WTC11 (cell line): ENCODE measurements around the gene TWF2. TPM values are rescaled to one million over a fixed set of nuclear protein-coding genes. Genes with fewer than 3 reads are reported as not detected.

ENCODE experiments used
- ATAC-seq: fragments of 200-7000 bp; cut with Tn5 transposase; 2 replicates; pipeline ENCODE4 v1.10.0; 2021; ENCODE audit warnings: mild to moderate bottlenecking, moderate library complexity
- CTCF ChIA-PET: fragments of 300-600 bp; sonication (Branson Sonifier 250); formaldehyde crosslinking; loops from one replicate; lab custom pipeline; 2021; ENCODE audit warnings: antibody characterized with exemption; lab: Charles Lee
- POLR2A ChIA-PET: fragments of 350-600 bp; sonication (Branson Sonifier 250); formaldehyde crosslinking; loops from one replicate; lab custom pipeline; 2021; ENCODE audit warnings: antibody characterized with exemption; lab: Charles Lee
- DNase-seq: peaks from one replicate; pipeline ENCODE4 v3.0.0; 2021; ENCODE audit warnings: low spot score
- H3K27ac Mint-ChIP-seq: 2 replicates; pipeline ENCODE4 v1.8.0; 2021; ENCODE audit warnings: mixed read lengths
- H3K27me3 Mint-ChIP-seq: 2 replicates; pipeline ENCODE4 v1.8.0; 2021; ENCODE audit warnings: low read depth, mild to moderate bottlenecking, moderate library complexity, mixed read lengths
- H3K36me3 Mint-ChIP-seq: 2 replicates; pipeline ENCODE4 v1.8.0; 2021; ENCODE audit warnings: mixed read lengths
- H3K4me1 Mint-ChIP-seq: 2 replicates; pipeline ENCODE4 v1.8.0; 2022; ENCODE audit warnings: mixed read lengths
- H3K4me3 Mint-ChIP-seq: 2 replicates; pipeline ENCODE4 v1.8.0; 2021; ENCODE audit warnings: mild to moderate bottlenecking, moderate library complexity, mixed read lengths
- H3K9me3 Mint-ChIP-seq: 2 replicates; pipeline ENCODE4 v1.8.0; 2021; ENCODE audit warnings: mixed read lengths
- ATF2 ChIP-seq: sonication (generic); formaldehyde crosslinking; IDR thresholded peaks from 2 replicates; pipeline ENCODE4 v1.8.1; 2022; ENCODE audit warnings: low read depth, missing genetic modification reagents, borderline replicate concordance
- FOXJ3 ChIP-seq: sonication (generic); formaldehyde crosslinking; IDR thresholded peaks from 2 replicates; pipeline ENCODE4 v1.9.0; 2021; ENCODE audit warnings: missing genetic modification reagents, mild to moderate bottlenecking, borderline replicate concordance
- NR2C2 ChIP-seq: sonication (generic); formaldehyde crosslinking; IDR thresholded peaks from 2 replicates; pipeline ENCODE4 v1.8.0; 2022; ENCODE audit warnings: mild to moderate bottlenecking, missing genetic modification reagents
- PRRX2 ChIP-seq: fragments of 250-450 bp; sonication (Bioruptor Pico); IDR thresholded peaks from 2 replicates; pipeline ENCODE4 v1.8.0; 2021; ENCODE audit warnings: mild to moderate bottlenecking
- RELA ChIP-seq: sonication (generic); formaldehyde crosslinking; IDR thresholded peaks from 2 replicates; pipeline ENCODE4 v1.8.1; 2022; ENCODE audit warnings: missing genetic modification reagents, mild to moderate bottlenecking, borderline replicate concordance
- RORB ChIP-seq: fragments of 250-450 bp; sonication (Bioruptor Pico); IDR thresholded peaks from 2 replicates; pipeline ENCODE4 v1.9.0; 2021; ENCODE audit warnings: mild to moderate bottlenecking
- TEAD4 ChIP-seq: sonication (generic); formaldehyde crosslinking; IDR thresholded peaks from 2 replicates; pipeline ENCODE4 v1.8.0; 2022; ENCODE audit warnings: mild to moderate bottlenecking, missing genetic modification reagents
- TP53 ChIP-seq: sonication (generic); formaldehyde crosslinking; IDR thresholded peaks from 2 replicates; pipeline ENCODE4 v1.8.1; 2023; ENCODE audit warnings: mild to moderate bottlenecking, missing genetic modification reagents
- ZBTB21 ChIP-seq: sonication (generic); formaldehyde crosslinking; IDR thresholded peaks from 2 replicates; pipeline ENCODE4 v1.8.1; 2023; ENCODE audit warnings: mild to moderate bottlenecking, missing genetic modification reagents, borderline replicate concordance
- ZNF396 ChIP-seq: fragments of 250-450 bp; sonication (Bioruptor Pico); IDR thresholded peaks from 2 replicates; pipeline ENCODE4 v1.8.0; 2021; ENCODE audit warnings: mild to moderate bottlenecking, moderate library complexity, borderline replicate concordance
- ZNF423 ChIP-seq: fragments of 250-450 bp; sonication (Bioruptor Pico); IDR thresholded peaks from 2 replicates; pipeline ENCODE4 v2.1.2; 2022; ENCODE audit warnings: mild to moderate bottlenecking, moderate library complexity
- total RNA-seq: library from RNA; stranded (reverse); gene quantifications from 3 replicates; pipeline ENCODE4 v1.2.3, GENCODE V29; 2021
- TF ChIP-seq, protein P1 (sequence below): sonication (generic); formaldehyde crosslinking; IDR thresholded peaks from 2 replicates; pipeline ENCODE4 v1.8.0; 2023; ENCODE audit warnings: missing genetic modification reagents
- TF ChIP-seq, protein P2 (sequence below): sonication (generic); formaldehyde crosslinking; IDR thresholded peaks from 2 replicates; pipeline ENCODE4 v1.8.1; 2023; ENCODE audit warnings: mild to moderate bottlenecking, missing genetic modification reagents
- TF ChIP-seq, protein P3 (sequence below): sonication (generic); formaldehyde crosslinking; IDR thresholded peaks from 2 replicates; pipeline ENCODE4 v1.8.0; 2023; ENCODE audit warnings: mild to moderate bottlenecking, missing genetic modification reagents
- TF ChIP-seq, protein P4 (sequence below): sonication (generic); formaldehyde crosslinking; IDR thresholded peaks from 2 replicates; pipeline ENCODE4 v1.8.1; 2023; ENCODE audit warnings: mild to moderate bottlenecking, missing genetic modification reagents, borderline replicate concordance
- TF ChIP-seq, protein P5 (sequence below): sonication (generic); formaldehyde crosslinking; IDR thresholded peaks from 2 replicates; pipeline ENCODE4 v1.8.1; 2023; ENCODE audit warnings: mild to moderate bottlenecking, missing genetic modification reagents

The TWF2 gene
- total RNA-seq, 1 experiment from 2014 or later, result 71.1 TPM

- TF ChIP-seq RELA (CRISPR knock-in tag) (no peak), RORB (CRISPR knock-in tag) (no peak), NR2C2 (CRISPR knock-in tag) (no peak), TEAD4 (CRISPR knock-in tag) (no peak), ZNF396 (CRISPR knock-in tag) (no peak)
- TF ChIP-seq, all 79 proteins: peak for 0
These were observed 26.4 kb upstream of the TWF2 start (continued) for GRCh38 chr3:52265387-52265786.

- Mint-ChIP-seq H3K36me3 (peaks cover 91% of the 10 kb centered on the region), H3K27me3 (no peaks in the 10 kb centered on the region), H3K9me3 (no peaks in the 10 kb centered on the region), H3K4me1 (no peaks in the 10 kb centered on the region), H3K27ac (no peak overlapping the region), H3K4me3 (no peak overlapping the region)
- DNase-seq (no peak), ATAC-seq (no peak)
- CTCF ChIA-PET, result interaction anchor here (2.5 kb wide), 1 partner anchor 42 kb away, joined by 7 read pairs; no protein-coding TSS in a partner anchor
- POLR2A ChIA-PET, result no interaction called here
- TF ChIP-seq, protein P1, sequence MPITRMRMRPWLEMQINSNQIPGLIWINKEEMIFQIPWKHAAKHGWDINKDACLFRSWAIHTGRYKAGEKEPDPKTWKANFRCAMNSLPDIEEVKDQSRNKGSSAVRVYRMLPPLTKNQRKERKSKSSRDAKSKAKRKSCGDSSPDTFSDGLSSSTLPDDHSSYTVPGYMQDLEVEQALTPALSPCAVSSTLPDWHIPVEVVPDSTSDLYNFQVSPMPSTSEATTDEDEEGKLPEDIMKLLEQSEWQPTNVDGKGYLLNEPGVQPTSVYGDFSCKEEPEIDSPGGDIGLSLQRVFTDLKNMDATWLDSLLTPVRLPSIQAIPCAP (CRISPR knock-in tag), result no peak
- TF ChIP-seq, protein P2, sequence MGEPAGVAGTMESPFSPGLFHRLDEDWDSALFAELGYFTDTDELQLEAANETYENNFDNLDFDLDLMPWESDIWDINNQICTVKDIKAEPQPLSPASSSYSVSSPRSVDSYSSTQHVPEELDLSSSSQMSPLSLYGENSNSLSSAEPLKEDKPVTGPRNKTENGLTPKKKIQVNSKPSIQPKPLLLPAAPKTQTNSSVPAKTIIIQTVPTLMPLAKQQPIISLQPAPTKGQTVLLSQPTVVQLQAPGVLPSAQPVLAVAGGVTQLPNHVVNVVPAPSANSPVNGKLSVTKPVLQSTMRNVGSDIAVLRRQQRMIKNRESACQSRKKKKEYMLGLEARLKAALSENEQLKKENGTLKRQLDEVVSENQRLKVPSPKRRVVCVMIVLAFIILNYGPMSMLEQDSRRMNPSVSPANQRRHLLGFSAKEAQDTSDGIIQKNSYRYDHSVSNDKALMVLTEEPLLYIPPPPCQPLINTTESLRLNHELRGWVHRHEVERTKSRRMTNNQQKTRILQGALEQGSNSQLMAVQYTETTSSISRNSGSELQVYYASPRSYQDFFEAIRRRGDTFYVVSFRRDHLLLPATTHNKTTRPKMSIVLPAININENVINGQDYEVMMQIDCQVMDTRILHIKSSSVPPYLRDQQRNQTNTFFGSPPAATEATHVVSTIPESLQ (CRISPR knock-in tag), result no peak
- no peak for TF ChIP-seq PRRX2 (CRISPR knock-in tag)
- no peak for TF ChIP-seq ATF2 (CRISPR knock-in tag)
- TF ChIP-seq, protein P3, sequence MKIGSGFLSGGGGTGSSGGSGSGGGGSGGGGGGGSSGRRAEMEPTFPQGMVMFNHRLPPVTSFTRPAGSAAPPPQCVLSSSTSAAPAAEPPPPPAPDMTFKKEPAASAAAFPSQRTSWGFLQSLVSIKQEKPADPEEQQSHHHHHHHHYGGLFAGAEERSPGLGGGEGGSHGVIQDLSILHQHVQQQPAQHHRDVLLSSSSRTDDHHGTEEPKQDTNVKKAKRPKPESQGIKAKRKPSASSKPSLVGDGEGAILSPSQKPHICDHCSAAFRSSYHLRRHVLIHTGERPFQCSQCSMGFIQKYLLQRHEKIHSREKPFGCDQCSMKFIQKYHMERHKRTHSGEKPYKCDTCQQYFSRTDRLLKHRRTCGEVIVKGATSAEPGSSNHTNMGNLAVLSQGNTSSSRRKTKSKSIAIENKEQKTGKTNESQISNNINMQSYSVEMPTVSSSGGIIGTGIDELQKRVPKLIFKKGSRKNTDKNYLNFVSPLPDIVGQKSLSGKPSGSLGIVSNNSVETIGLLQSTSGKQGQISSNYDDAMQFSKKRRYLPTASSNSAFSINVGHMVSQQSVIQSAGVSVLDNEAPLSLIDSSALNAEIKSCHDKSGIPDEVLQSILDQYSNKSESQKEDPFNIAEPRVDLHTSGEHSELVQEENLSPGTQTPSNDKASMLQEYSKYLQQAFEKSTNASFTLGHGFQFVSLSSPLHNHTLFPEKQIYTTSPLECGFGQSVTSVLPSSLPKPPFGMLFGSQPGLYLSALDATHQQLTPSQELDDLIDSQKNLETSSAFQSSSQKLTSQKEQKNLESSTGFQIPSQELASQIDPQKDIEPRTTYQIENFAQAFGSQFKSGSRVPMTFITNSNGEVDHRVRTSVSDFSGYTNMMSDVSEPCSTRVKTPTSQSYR, result no peak
- TF ChIP-seq, protein P4, sequence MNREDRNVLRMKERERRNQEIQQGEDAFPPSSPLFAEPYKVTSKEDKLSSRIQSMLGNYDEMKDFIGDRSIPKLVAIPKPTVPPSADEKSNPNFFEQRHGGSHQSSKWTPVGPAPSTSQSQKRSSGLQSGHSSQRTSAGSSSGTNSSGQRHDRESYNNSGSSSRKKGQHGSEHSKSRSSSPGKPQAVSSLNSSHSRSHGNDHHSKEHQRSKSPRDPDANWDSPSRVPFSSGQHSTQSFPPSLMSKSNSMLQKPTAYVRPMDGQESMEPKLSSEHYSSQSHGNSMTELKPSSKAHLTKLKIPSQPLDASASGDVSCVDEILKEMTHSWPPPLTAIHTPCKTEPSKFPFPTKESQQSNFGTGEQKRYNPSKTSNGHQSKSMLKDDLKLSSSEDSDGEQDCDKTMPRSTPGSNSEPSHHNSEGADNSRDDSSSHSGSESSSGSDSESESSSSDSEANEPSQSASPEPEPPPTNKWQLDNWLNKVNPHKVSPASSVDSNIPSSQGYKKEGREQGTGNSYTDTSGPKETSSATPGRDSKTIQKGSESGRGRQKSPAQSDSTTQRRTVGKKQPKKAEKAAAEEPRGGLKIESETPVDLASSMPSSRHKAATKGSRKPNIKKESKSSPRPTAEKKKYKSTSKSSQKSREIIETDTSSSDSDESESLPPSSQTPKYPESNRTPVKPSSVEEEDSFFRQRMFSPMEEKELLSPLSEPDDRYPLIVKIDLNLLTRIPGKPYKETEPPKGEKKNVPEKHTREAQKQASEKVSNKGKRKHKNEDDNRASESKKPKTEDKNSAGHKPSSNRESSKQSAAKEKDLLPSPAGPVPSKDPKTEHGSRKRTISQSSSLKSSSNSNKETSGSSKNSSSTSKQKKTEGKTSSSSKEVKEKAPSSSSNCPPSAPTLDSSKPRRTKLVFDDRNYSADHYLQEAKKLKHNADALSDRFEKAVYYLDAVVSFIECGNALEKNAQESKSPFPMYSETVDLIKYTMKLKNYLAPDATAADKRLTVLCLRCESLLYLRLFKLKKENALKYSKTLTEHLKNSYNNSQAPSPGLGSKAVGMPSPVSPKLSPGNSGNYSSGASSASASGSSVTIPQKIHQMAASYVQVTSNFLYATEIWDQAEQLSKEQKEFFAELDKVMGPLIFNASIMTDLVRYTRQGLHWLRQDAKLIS (CRISPR knock-in tag), result no peak
- no peak for TF ChIP-seq ZBTB21 (CRISPR knock-in tag)
- TF ChIP-seq, protein P5, sequence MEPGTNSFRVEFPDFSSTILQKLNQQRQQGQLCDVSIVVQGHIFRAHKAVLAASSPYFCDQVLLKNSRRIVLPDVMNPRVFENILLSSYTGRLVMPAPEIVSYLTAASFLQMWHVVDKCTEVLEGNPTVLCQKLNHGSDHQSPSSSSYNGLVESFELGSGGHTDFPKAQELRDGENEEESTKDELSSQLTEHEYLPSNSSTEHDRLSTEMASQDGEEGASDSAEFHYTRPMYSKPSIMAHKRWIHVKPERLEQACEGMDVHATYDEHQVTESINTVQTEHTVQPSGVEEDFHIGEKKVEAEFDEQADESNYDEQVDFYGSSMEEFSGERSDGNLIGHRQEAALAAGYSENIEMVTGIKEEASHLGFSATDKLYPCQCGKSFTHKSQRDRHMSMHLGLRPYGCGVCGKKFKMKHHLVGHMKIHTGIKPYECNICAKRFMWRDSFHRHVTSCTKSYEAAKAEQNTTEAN, result no peak
- TF ChIP-seq TP53 (CRISPR knock-in tag), result no peak
- TF ChIP-seq FOXJ3 (CRISPR knock-in tag), result no peak
- TF ChIP-seq ZNF423 (CRISPR knock-in tag), result no peak
These were observed 23.5 kb upstream of the TWF2 start for GRCh38 chr3:52262447-52262846.
